Lung (tissue), 12 donors: ENCODE measurements around the gene KAT8. TPM values are rescaled to one million over a fixed set of nuclear protein-coding genes. Genes with fewer than 3 reads are reported as not detected.
"Not testable (repeated sequence)": the region's sequence is repeated elsewhere in the genome, so short reads cannot be mapped to it uniquely, and the experiment has no call there.

Source experiments
- ATAC-seq: fragments of 200-7000 bp; cut with Tn5 transposase; one replicate; pipeline ENCODE4 v1.9.1; 2020; ENCODE audit warnings: moderate number of reproducible peaks; ENCODE audit not compliant: insufficient read depth, low FRiP score
- DNase-seq, 3 donors: peaks; one replicate each; pipeline ENCODE4 v3.0.0-alpha.2; 2013 to 2017
- H3K27ac ChIP-seq, 2 donors: one replicate each; pipeline ENCODE4 v1.5.1; 2013; ENCODE audit warnings: mild to moderate bottlenecking in 2 of 2, moderate library complexity in 2 of 2, control low read depth in 1 of 2, inconsistent platforms in 1 of 2, low read depth in 1 of 2, low read length in 1 of 2
- H3K27me3 ChIP-seq, 3 donors: one replicate each; pipeline ENCODE4 v1.5.1; 2013; ENCODE audit warnings: low read length in 2 of 3; ENCODE audit not compliant: control insufficient read depth in 3 of 3, insufficient read depth in 3 of 3
- H3K36me3 ChIP-seq, 4 donors: one replicate each; pipeline ENCODE4 v1.5.1; 2013; ENCODE audit warnings: low read length in 4 of 4, mild to moderate bottlenecking in 1 of 4, moderate library complexity in 1 of 4; ENCODE audit not compliant: control insufficient read depth in 4 of 4, insufficient read depth in 4 of 4
- H3K4me1 ChIP-seq, 5 donors: one replicate each; pipeline ENCODE4 v1.5.1; 2013; ENCODE audit warnings: low read length in 5 of 5, mild to moderate bottlenecking in 2 of 5, moderate library complexity in 1 of 5; ENCODE audit not compliant: control insufficient read depth in 5 of 5, insufficient read depth in 5 of 5
- H3K4me3 ChIP-seq: one replicate; pipeline ENCODE4 v1.5.1; 2013; ENCODE audit warnings: mild to moderate bottlenecking, control low read depth, moderate library complexity
- H3K9ac ChIP-seq, 2 donors: one replicate each; pipeline ENCODE4 v1.5.1; 2013; ENCODE audit warnings: low read length in 2 of 2, control low read depth in 1 of 2; ENCODE audit not compliant: insufficient read depth in 1 of 2
- H3K9me3 ChIP-seq, 4 donors: one replicate each; pipeline ENCODE4 v1.5.1; 2013; ENCODE audit warnings: low read length in 3 of 4, mild to moderate bottlenecking in 1 of 4, moderate library complexity in 1 of 4; ENCODE audit not compliant: control insufficient read depth in 4 of 4, insufficient read depth in 3 of 4
- WGBS, 2 donors: extraction: QIAGEN DNeasy Blood & Tissue Kit; methylation state at CpG; one replicate each; pipeline ENCODE4 v1.1.7; 2013; 5-methylcytosine and 5-hydroxymethylcytosine counted together
- polyA plus RNA-seq, 2 donors: library from polyadenylated mRNA; stranded (reverse); fragments of 200-250 nt; gene quantifications; one replicate each; pipeline ENCODE4 v1.2.1, GENCODE V29; 2013
- total RNA-seq, 2 donors: library from RNA; depleted of rRNA in 1 of 2; stranded (reverse); fragments of >200 nt in 1 of 2; gene quantifications; one replicate each; pipeline ENCODE4 v1.2.1, GENCODE V29; 2014 to 2021
- TF ChIP-seq, protein P1 (sequence below): IDR thresholded peaks from 2 replicates; pipeline ENCODE4 v1.5.1; 2012; ENCODE audit warnings: mild to moderate bottlenecking; ENCODE audit errors: control extremely low read depth, extremely low read depth
- donor health status: control.
- donor health status: control.
- donor health status: Bipolar disorder and iron deficiency.
- donor health status: healthy.
- donor health status: DM: yes; HTN: yes; CAD: no.

The KAT8 gene
- total and polyA plus RNA-seq, 4 donors = 53.0 to 73.2 (median 60.8) TPM

DNA sequence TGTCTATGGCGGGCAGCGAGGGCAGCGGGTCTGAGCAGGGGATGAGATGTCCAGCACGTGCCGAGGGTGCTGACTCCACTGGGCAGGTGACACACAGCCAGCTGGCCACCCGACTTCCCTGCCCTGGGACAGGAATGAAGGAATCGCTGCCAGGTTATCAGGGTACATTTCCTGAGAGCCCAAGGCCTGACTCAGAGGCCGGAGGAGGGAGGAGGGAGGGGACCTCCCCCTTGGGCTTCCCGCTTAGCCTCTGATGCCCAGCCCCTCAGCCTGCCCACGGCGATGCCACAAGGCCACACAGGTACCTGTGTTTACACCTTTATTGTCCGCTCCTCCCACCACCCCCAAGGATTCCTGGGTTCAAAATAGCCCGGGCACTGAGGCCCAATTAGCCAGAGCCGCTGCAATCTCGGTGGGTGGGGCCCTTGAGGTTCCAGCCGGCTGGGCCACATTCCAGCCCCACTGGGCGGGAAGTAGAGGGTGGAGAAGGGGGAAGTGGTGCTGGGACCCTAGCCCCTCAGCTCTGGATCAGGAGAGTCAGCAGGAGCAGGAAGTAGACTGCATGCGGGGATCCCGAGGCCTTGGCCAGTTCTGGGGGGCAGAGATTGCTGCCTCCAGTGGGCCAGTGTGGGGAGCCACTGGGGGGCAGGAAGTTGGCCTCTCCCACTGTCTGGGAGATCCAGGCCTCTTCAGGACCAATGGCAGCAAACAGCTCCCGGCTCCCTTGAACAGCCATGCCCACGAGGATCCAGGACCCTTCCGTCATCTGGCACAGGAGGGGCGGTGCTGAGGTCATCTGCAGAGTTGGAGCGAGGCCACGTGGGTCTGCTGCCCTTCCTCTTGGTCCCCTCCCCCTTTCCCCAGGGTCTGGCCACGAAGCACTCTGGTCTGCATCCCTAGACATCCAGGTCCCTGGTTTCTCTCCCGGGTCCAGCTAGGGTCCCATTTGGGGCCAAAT is 21.4 kb downstream of the KAT8 start:
- ATAC-seq (peak; percentile 10), DNase-seq (peak; percentile 71 to 81 (median 79))
- H3K4me3 ChIP-seq = no peak overlapping the region
- no peaks in the 10 kb centered on the region for H3K36me3 ChIP-seq
- peak overlapping the region; percentile 24 to 88 for H3K27ac ChIP-seq
- WGBS, 2 donors = 55 to 67% methylated on average over 26 to 27 of the region's 27 CpGs
- H3K9me3 ChIP-seq = no peaks in the 10 kb centered on the region
- peak overlapping the region; percentile 30 to 32 for H3K9ac ChIP-seq
- TF ChIP-seq, protein P1, sequence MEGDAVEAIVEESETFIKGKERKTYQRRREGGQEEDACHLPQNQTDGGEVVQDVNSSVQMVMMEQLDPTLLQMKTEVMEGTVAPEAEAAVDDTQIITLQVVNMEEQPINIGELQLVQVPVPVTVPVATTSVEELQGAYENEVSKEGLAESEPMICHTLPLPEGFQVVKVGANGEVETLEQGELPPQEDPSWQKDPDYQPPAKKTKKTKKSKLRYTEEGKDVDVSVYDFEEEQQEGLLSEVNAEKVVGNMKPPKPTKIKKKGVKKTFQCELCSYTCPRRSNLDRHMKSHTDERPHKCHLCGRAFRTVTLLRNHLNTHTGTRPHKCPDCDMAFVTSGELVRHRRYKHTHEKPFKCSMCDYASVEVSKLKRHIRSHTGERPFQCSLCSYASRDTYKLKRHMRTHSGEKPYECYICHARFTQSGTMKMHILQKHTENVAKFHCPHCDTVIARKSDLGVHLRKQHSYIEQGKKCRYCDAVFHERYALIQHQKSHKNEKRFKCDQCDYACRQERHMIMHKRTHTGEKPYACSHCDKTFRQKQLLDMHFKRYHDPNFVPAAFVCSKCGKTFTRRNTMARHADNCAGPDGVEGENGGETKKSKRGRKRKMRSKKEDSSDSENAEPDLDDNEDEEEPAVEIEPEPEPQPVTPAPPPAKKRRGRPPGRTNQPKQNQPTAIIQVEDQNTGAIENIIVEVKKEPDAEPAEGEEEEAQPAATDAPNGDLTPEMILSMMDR = no peak
- H3K27me3 ChIP-seq = no peaks in the 10 kb centered on the region
- peaks cover 7 to 45% (median 20%) of the 10 kb centered on the region in 5 donors for H3K4me1 ChIP-seq

DNA sequence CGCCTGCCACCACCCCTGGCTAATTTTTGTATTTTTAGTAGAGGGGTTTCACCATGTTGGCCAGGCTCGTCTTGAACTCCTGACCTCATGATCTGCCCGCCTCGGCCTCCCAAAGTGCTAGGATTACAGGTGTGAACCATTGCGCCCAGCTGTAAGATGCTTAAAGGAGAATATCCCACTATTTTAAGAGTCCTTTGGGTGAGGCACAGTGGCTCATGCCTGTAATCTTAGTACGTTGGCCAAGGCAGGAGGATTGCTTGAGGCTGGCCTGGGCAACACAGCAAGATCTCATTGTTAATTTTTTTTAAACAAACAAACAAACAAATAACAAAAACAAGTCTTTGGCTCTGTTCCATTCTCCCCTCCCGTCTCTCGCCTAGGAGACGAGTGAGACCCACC is 23.6 kb downstream of the KAT8 start:
- not testable (repeated sequence) for H3K36me3 ChIP-seq, H3K27me3 ChIP-seq, DNase-seq, H3K9me3 ChIP-seq, ATAC-seq, H3K4me3 ChIP-seq
- Histone ChIP-seq H3K27ac (peak overlapping the region; percentile 67 to 93), H3K9ac (peak overlapping the region in 1 of 2 donors; percentile 65), H3K4me1 (peaks cover 7 to 29% (median 20%) of the 10 kb centered on the region in 5 donors)
- WGBS, 2 donors = 89 to 93% methylated on average over 9 of the region's 9 CpGs

GRCh38 chr16:31141489-31142108 is 24.1 kb downstream of the KAT8 start:
- Histone ChIP-seq H3K9me3 (no peaks in the 10 kb centered on the region), H3K4me3 (no peak overlapping the region), H3K36me3 (no peaks in the 10 kb centered on the region), H3K27ac (peak overlapping the region; percentile 67 to 93), H3K27me3 (peaks cover 0 to 9% (median 0%) of the 10 kb centered on the region in 3 donors), H3K4me1 (peaks cover 7 to 29% (median 18%) of the 10 kb centered on the region in 5 donors), H3K9ac (peak overlapping the region in 1 of 2 donors; percentile 65)
- DNase-seq (peak in 2 of 3 donors; percentile 75 to 82), ATAC-seq (no peak)
- WGBS, 2 donors = 35 to 42% methylated on average over 10 of the region's 10 CpGs
- TF ChIP-seq, protein P1 = no peak
